ENCODE results near the gene MRFAP1L1.
"Not testable (repeated sequence)": the region's sequence is repeated elsewhere in the genome, so short reads cannot be mapped to it uniquely, and the experiment has no call there.

- TF ChIP-seq, protein P1, sequence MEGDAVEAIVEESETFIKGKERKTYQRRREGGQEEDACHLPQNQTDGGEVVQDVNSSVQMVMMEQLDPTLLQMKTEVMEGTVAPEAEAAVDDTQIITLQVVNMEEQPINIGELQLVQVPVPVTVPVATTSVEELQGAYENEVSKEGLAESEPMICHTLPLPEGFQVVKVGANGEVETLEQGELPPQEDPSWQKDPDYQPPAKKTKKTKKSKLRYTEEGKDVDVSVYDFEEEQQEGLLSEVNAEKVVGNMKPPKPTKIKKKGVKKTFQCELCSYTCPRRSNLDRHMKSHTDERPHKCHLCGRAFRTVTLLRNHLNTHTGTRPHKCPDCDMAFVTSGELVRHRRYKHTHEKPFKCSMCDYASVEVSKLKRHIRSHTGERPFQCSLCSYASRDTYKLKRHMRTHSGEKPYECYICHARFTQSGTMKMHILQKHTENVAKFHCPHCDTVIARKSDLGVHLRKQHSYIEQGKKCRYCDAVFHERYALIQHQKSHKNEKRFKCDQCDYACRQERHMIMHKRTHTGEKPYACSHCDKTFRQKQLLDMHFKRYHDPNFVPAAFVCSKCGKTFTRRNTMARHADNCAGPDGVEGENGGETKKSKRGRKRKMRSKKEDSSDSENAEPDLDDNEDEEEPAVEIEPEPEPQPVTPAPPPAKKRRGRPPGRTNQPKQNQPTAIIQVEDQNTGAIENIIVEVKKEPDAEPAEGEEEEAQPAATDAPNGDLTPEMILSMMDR (IDR thresholded peaks at IDR 0.05) = not testable (repeated sequence)
- not testable (repeated sequence) for TF ChIP-seq POLR2A (IDR thresholded peaks at IDR 0.05)
These were observed 36.4 kb downstream of the MRFAP1L1 start for GRCh38 chr4:6673191-6673659.
